ENCODE measurements around the gene SAP25.

- TF ChIP-seq POLR2A (IDR thresholded peaks at IDR 0.05) = no peak
- no peak for TF ChIP-seq CTCF (IDR thresholded peaks at IDR 0.05)
- no peak for TF ChIP-seq EP300 (IDR thresholded peaks at IDR 0.05)
These were observed 35.4 kb downstream of the SAP25 start for GRCh38 chr7:100538348-100538653.

Data from sigmoid colon (tissue), 4 donors.